ENCODE measurements around the gene IFNLR1. TPM values are rescaled to one million over a fixed set of nuclear protein-coding genes. Genes with fewer than 3 reads are reported as not detected.

IFNLR1 gene
- total RNA-seq, 1 experiment from 2014 or later = 9.6 TPM

DNA sequence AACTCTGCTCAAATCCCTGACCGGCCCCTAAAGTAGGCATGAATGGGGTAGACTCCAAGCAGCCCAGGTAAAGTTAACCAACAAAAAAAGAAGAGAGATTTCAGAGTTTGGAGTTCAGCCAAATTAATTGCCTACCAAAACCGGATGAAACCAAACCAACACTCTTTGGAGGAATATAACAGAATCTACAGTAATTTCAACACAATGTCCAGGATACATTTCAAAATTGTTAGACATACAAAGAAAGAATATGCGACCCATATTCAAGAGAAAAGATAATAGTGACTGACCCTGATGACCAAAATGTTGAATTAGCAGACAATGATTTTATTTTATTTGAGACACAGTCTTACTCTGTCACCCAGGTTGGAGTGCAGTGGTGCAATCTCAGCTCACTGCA is 56.7 kb downstream of the IFNLR1 start:
- Histone ChIP-seq H2BK15ac (ENCODE audit: low read depth, low read length) (no peak overlapping the region), H3K79me2 (ENCODE audit: insufficient read depth, low read length) (no peaks in the 10 kb centered on the region), H2BK120ac (ENCODE audit: low read depth, low read length, poor library complexity, severe bottlenecking) (no peak overlapping the region), H4K5ac (ENCODE audit: insufficient read length, low read depth, low read length) (no peak overlapping the region), H3K14ac (ENCODE audit: insufficient read depth, low read length) (no peak overlapping the region), H3K4ac (ENCODE audit: low read depth, low read length) (no peak overlapping the region), H4K8ac (replicated peaks; ENCODE audit: insufficient read length, low read depth, low read length) (no peak overlapping the region), H2BK12ac (ENCODE audit: insufficient read length, low read depth, low read length) (no peak overlapping the region), H3K4me1 (ENCODE audit: insufficient read depth, low read length) (no peaks in the 10 kb centered on the region), H3K23me2 (ENCODE audit: insufficient read length, low read depth, low read length, poor library complexity, severe bottlenecking) (no peaks in the 10 kb centered on the region), H3K79me1 (ENCODE audit: insufficient read depth, low read depth, low read length, poor library complexity, severe bottlenecking) (no peaks in the 10 kb centered on the region), H3K9me3 (ENCODE audit: control insufficient read depth, low read depth, low read length) (no peaks in the 10 kb centered on the region), H3K18ac (ENCODE audit: insufficient read length, low read depth, low read length) (no peak overlapping the region), H2AK5ac (ENCODE audit: insufficient read length, low read length) (no peak overlapping the region), H2BK20ac (ENCODE audit: low read depth, low read length, poor library complexity, severe bottlenecking) (no peak overlapping the region), H2BK5ac (ENCODE audit: insufficient read length, low read length) (no peak overlapping the region), H3K9ac (ENCODE audit: extremely low read depth, insufficient read length, low read length) (no peak overlapping the region), H2AFZ (ENCODE audit: low read length) (no peak overlapping the region), H3K27ac (ENCODE audit: insufficient read length, low read depth, low read length) (no peak overlapping the region), H3K27me3 (ENCODE audit: insufficient read depth, low read length) (no peaks in the 10 kb centered on the region), H4K91ac (ENCODE audit: insufficient read length, low read depth, low read length) (no peak overlapping the region), H3K56ac (ENCODE audit: insufficient read length, low read depth, low read length) (no peak overlapping the region), H4K20me1 (ENCODE audit: control insufficient read depth, insufficient read depth, insufficient read length) (no peaks in the 10 kb centered on the region), H3K4me2 (ENCODE audit: insufficient read depth, insufficient read length, low read length) (no peak overlapping the region), H3T11ph (ENCODE audit: low read length) (no peak overlapping the region), H3K23ac (ENCODE audit: insufficient read length, low read depth, low read length) (no peak overlapping the region)
- no peaks in the 10 kb centered on the region; the same call in none of the 2 replicates for H3K27me3 Mint-ChIP-seq (ENCODE audit: low read depth)
- no peak overlapping the region for H3K4me3 Mint-ChIP-seq
- WGBS (ENCODE audit: extremely low coverage, insufficient read length, low lambda C conversion rate) = no CpG with 5 or more reads among the region's 3 CpGs
- peaks cover 0 to 13% of the 10 kb centered on the region in 2 experiments; a peak in 2 of 5 replicates for H3K9me3 Mint-ChIP-seq
- H3K4me1 Mint-ChIP-seq = peaks cover 18 to 20% of the 10 kb centered on the region in 2 experiments
- no peak overlapping the region for H3K27ac Mint-ChIP-seq
- DNase-seq = no peak
- H3K36me3 Mint-ChIP-seq (ENCODE audit: insufficient read depth in 1 of 3, low read depth in 3 of 3) = peaks cover 0 to 8% (median 2%) of the 10 kb centered on the region in 3 experiments; a peak in 1 of 7 replicates
- TF ChIP-seq, protein P1, sequence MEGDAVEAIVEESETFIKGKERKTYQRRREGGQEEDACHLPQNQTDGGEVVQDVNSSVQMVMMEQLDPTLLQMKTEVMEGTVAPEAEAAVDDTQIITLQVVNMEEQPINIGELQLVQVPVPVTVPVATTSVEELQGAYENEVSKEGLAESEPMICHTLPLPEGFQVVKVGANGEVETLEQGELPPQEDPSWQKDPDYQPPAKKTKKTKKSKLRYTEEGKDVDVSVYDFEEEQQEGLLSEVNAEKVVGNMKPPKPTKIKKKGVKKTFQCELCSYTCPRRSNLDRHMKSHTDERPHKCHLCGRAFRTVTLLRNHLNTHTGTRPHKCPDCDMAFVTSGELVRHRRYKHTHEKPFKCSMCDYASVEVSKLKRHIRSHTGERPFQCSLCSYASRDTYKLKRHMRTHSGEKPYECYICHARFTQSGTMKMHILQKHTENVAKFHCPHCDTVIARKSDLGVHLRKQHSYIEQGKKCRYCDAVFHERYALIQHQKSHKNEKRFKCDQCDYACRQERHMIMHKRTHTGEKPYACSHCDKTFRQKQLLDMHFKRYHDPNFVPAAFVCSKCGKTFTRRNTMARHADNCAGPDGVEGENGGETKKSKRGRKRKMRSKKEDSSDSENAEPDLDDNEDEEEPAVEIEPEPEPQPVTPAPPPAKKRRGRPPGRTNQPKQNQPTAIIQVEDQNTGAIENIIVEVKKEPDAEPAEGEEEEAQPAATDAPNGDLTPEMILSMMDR (conservative IDR thresholded peaks at IDR 0.05) = no peak

Measured in H9 (cell line).